Ovary (tissue), 9 donors: ENCODE results near the gene MUL1. TPM values are rescaled to one million over a fixed set of nuclear protein-coding genes. Genes with fewer than 3 reads are reported as not detected.

ENCODE experiments used
- DNase-seq, 5 donors: peaks; one replicate each; pipeline ENCODE4 v3.0.0-alpha.2; 2019 to 2020
- H3K27ac ChIP-seq, 2 donors: fragments of 200-600 bp; one replicate each; pipeline versions ENCODE4 v1.5.1 to v1.8.0; 2019 to 2022
- H3K27me3 ChIP-seq: fragments of 200-600 bp; one replicate; pipeline ENCODE4 v1.8.0; 2022
- H3K36me3 ChIP-seq: fragments of 200-600 bp; sonication (generic); one replicate; pipeline ENCODE4 v1.5.1; 2019
- H3K4me1 ChIP-seq: one replicate; pipeline ENCODE4 v1.8.1; 2013; ENCODE audit warnings: mild to moderate bottlenecking, moderate library complexity; ENCODE audit not compliant: insufficient read depth
- H3K4me3 ChIP-seq: fragments of 200-600 bp; sonication (generic); one replicate; pipeline ENCODE4 v1.5.1; 2017
- H3K9me3 ChIP-seq, 2 donors: fragments of 200-600 bp in 1 of 2; sonication (generic) in 1 of 2; one replicate each; pipeline versions ENCODE4 v1.5.1 to v1.8.1; 2013 to 2019; ENCODE audit warnings: mild to moderate bottlenecking in 1 of 2, moderate library complexity in 1 of 2
- CTCF ChIP-seq, 3 donors: fragments of 450-650 bp in 2 of 3; fragments of 200-600 bp in 1 of 3; IDR thresholded peaks; one replicate each; pipeline versions ENCODE4 v1.5.1 to v1.8.0; 2016 to 2022; ENCODE audit warnings: antibody characterized with exemption in 3 of 3, mild to moderate bottlenecking in 1 of 3
- EP300 ChIP-seq: sonication (generic); formaldehyde crosslinking; IDR thresholded peaks from one replicate; pipeline ENCODE4 v1.6.1; 2017; ENCODE audit warnings: antibody characterized with exemption
- POLR2A ChIP-seq: fragments of 450-650 bp; IDR thresholded peaks from one replicate; pipeline ENCODE4 v1.6.1; 2017; ENCODE audit warnings: antibody characterized with exemption, mild to moderate bottlenecking, moderate library complexity
- WGBS, 3 donors: extraction: QIAGEN DNeasy Blood & Tissue Kit in 1 of 3; methylation state at CpG; one replicate each; pipeline versions ENCODE4 v1.1.5 to v1.1.7; 2013 to 2017; 5-methylcytosine and 5-hydroxymethylcytosine counted together
- intact Hi-C, 4 donors: fragments of 100-400 bp; cut with DNase I; formaldehyde crosslinking; loops; one replicate each; pipeline versions ENCODE4 v1.11.0 to v1.15.1; 2022 to 2023
- polyA plus RNA-seq, 2 donors: library from polyadenylated mRNA; stranded (reverse); fragments of 200-250 nt in 1 of 2; fragments of 350-450 nt in 1 of 2; fragmentation: Illumina TruSeq in 1 of 2; extraction: RNeasy Lipid Tissue Mini Kit (QIAGEN cat#74804) in 1 of 2; gene quantifications; one replicate each; pipeline ENCODE4 v1.2.3, GENCODE V29; 2013 to 2014
- total RNA-seq, 7 donors: library from RNA; depleted of rRNA in 2 of 7; stranded (reverse); fragments of >200 nt in 2 of 7; fragmentation: NEBNext Ultra II Directional in 3 of 7; extraction: Animal tissue kit (Norgen Biotek cat#: 25700) in 3 of 7; gene quantifications; one replicate each; pipeline versions ENCODE4 v1.1.0 to v1.2.4, GENCODE V29; 2016 to 2023
- donor health status: DM: no; HTN: no; CAD: no; lungs with moderate emphysema.
- donor health status: DM: no; HTN: no; CAD: no.
- donor health status: Bipolar disorder and iron deficiency.
- donor health status: DM: yes; HTN: yes; CAD: no.
- donor health status: DM: no; HTN: no; CAD: no.
- donor health status: DM: yes; HTN: yes; CAD: no.

The MUL1 gene
- total and polyA plus RNA-seq, 9 donors: 16.7 to 31.6 (median 23.9) TPM

DNA sequence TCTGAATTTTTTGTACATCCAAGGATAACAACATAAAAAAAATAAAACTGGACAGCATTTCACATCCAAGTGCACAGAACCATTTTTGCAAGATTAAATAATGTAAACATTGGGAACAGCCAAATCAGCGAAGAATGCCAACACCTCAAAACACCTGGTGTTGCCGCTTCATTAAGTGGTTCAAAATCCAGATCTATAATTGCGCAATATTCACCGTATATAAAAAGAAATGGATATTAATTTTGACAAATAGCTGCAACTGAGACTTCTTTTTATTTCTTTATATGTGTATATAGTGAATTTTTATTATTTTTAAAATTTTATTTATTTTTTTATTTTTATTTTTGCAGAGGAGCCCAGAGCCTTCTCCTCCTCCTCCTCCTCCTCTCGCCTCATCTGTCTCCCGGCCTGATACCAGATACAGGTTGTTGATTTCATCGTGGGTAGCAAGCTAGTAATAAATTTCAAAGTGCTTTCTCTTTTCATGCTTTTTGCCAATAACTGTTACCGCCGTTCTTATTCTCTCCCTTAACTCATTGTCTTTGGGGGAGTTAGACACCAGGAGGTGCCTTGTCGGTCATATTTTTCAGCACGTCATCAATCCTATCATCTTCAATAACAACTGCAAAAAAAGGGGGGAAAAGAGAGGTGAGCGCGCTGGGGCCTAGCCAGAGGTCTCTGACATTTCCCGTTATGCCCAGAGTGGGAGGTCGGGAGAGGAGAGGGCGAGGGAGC lies 24.7 kb downstream of the MUL1 start:
- H3K27ac ChIP-seq: peak overlapping the region in 1 of 2 donors; percentile 53
- peak overlapping the region; percentile 81 for H3K4me3 ChIP-seq
- 34 to 40% (median 38%) methylated on average over 16 of the region's 16 CpGs for WGBS, 3 donors
- intact Hi-C loops: no loop called here
- no peaks in the 10 kb centered on the region for H3K27me3 ChIP-seq
- TF ChIP-seq POLR2A (no peak), EP300 (no peak), CTCF (IDR thresholded peaks at IDR 0.05) (no peak)
- H3K4me1 ChIP-seq: peaks cover 13% of the 10 kb centered on the region
- H3K9me3 ChIP-seq: no peaks in the 10 kb centered on the region
- DNase-seq: no peak
- no peaks in the 10 kb centered on the region for H3K36me3 ChIP-seq

- H3K36me3 ChIP-seq: no peaks in the 10 kb centered on the region
- DNase-seq: no peak
- no peaks in the 10 kb centered on the region for H3K9me3 ChIP-seq
- WGBS, 3 donors: 83 to 85% (median 85%) methylated on average over 10 of the region's 10 CpGs
- H3K27me3 ChIP-seq: no peaks in the 10 kb centered on the region
- peaks cover 18% of the 10 kb centered on the region for H3K4me1 ChIP-seq
- TF ChIP-seq EP300 (no peak), POLR2A (no peak), CTCF (IDR thresholded peaks at IDR 0.05) (no peak)
- intact Hi-C loops: no loop called here
- H3K4me3 ChIP-seq: no peak overlapping the region
- H3K27ac ChIP-seq: no peak overlapping the region
Measured at GRCh38 chr1:20481643-20482498, 26.1 kb downstream of the MUL1 start.

DNA sequence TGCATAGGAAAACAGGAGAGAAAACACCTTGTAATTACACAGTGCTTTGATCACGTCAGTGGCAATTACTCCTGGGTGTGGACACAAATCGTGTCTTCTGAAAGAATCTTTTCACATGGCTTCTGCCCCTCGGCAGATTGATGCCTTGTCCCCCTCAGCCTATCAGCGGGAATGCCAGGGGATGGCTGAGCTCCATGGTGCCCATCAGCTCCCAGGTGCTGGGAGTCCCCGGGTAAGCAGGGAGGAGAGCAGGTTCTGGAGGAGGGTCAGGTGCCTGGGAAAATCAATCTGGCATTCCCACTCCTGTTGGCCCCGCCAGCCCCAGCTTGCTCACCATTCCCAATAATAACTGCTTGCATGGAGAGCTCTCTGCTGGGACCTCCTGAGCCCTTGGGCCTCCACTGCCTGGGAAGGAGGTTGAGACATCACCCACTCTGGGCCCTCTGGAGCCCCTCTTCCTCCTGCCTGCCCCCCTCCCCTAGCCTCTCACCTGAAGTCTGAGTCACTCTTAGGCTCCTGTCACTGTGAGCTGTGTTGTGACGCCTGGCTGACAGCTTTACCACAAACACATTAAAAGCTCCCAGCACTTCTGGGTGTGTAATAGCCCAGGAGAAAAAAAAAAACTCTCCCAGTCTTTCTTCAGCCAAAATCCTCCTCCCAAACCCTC lies 26.9 kb downstream of the MUL1 start:
- Histone ChIP-seq H3K27ac (no peak overlapping the region), H3K27me3 (no peaks in the 10 kb centered on the region), H3K9me3 (no peaks in the 10 kb centered on the region), H3K4me3 (no peak overlapping the region), H3K4me1 (peaks cover 21% of the 10 kb centered on the region), H3K36me3 (no peaks in the 10 kb centered on the region)
- intact Hi-C loops: no loop called here
- TF ChIP-seq CTCF (IDR thresholded peaks at IDR 0.05) (no peak), POLR2A (no peak), EP300 (no peak)
- DNase-seq: no peak
- 79 to 90% (median 81%) methylated on average over 7 of the region's 7 CpGs for WGBS, 3 donors

DNA sequence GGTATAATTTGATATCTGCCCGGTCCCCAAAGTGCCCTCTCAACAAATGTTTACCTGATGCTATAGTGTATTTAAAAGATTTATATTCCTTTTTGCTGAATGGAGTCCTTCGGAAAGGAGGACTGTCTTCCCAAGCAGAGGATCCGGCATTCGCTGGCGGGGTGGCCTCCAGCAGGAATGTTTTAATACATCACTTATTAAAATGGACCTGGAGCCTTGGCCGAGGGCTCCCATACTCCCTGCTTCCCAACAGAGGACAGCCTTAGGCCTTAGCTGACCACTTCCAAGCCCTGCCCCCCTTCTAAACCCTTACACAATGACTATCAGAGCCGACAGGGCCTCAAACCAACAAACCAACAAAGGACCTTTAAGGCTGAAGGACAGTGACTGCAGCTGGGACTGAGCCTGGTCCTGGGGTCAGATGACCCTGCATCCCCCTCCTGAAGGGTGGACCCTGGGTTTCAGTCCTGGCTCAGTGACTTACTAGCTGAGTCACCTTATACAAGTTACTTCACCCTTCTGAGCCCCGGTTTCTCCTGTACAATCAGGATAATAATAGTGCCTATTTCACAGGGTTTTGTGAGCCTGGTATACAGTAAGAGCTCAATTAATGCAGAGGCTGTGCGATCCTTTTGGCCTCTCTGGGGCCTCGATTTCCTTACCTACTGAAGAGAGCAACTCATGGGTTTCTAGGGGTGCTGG lies 27.6 kb downstream of the MUL1 start:
- WGBS, 3 donors: 87 to 90% (median 89%) methylated on average over 10 of the region's 10 CpGs
- no peaks in the 10 kb centered on the region for H3K27me3 ChIP-seq
- H3K27ac ChIP-seq: no peak overlapping the region
- no peaks in the 10 kb centered on the region for H3K36me3 ChIP-seq
- H3K4me1 ChIP-seq: peaks cover 21% of the 10 kb centered on the region
- intact Hi-C loops: no loop called here
- H3K9me3 ChIP-seq: no peaks in the 10 kb centered on the region
- no peak overlapping the region for H3K4me3 ChIP-seq
- no peak for DNase-seq
- no peak for TF ChIP-seq POLR2A
